GM12865 (cell line): ENCODE data around the gene NDUFA9.

ENCODE experiments used
- DNase-seq: peaks from one replicate; pipeline ENCODE4 v3.0.0; 2010; ENCODE audit warnings: low read depth
- H3K4me3 ChIP-seq: 2 replicates; pipeline ENCODE4 v1.5.1; 2011; ENCODE audit warnings: mild to moderate bottlenecking, low read depth, low read length, control low read depth
- TF ChIP-seq, protein P1 (sequence below): IDR thresholded peaks from 2 replicates; pipeline ENCODE4 v1.5.1; 2011; ENCODE audit warnings: low read length, control low read depth, low read depth, inconsistent platforms; ENCODE audit not compliant: insufficient read depth; ENCODE audit errors: missing control alignments

NDUFA9 gene

DNA sequence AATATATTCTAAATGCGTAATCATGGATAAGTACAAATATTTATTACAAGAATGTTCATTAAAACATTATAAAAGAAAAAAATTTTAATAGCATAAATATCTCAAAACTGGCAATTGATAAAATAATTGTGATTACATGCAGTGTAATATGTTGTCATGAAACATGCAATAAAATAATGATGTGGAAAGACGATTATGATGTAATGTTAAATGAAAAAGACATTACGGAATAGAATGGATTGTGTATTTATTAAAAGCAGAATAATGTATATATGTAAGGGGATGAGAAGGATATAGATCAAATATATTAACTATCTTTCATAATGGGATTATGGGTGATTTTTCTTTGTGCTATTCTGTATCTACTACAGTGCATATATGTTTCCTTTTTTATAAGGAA, 32.8 kb downstream of the NDUFA9 start:
- DNase-seq = no peak
- no peak overlapping the region for H3K4me3 ChIP-seq
- TF ChIP-seq, protein P1, sequence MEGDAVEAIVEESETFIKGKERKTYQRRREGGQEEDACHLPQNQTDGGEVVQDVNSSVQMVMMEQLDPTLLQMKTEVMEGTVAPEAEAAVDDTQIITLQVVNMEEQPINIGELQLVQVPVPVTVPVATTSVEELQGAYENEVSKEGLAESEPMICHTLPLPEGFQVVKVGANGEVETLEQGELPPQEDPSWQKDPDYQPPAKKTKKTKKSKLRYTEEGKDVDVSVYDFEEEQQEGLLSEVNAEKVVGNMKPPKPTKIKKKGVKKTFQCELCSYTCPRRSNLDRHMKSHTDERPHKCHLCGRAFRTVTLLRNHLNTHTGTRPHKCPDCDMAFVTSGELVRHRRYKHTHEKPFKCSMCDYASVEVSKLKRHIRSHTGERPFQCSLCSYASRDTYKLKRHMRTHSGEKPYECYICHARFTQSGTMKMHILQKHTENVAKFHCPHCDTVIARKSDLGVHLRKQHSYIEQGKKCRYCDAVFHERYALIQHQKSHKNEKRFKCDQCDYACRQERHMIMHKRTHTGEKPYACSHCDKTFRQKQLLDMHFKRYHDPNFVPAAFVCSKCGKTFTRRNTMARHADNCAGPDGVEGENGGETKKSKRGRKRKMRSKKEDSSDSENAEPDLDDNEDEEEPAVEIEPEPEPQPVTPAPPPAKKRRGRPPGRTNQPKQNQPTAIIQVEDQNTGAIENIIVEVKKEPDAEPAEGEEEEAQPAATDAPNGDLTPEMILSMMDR = no peak

DNA sequence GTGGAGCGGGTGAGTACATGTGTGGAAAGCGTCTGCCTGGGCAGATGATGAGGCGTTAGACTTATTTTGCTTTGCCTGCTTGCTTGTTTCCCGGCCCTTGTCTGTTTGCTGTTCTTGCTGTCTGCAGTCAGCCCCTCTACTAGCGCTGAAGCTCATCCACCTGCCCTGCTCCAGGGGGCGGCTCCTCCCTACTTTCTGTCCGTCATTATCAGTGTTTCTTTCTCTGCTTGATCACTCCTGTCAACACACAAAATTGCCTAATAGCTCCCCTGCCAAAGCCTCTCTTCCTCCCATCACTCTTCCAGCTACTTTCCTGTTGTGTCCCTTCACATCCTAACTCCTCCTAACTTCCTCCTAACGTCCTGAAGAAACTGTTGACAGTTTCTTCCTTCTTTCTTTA, 36.4 kb downstream of the NDUFA9 start:
- no peak for DNase-seq
- TF ChIP-seq, protein P1 = no peak
- H3K4me3 ChIP-seq = no peak overlapping the region

DNA sequence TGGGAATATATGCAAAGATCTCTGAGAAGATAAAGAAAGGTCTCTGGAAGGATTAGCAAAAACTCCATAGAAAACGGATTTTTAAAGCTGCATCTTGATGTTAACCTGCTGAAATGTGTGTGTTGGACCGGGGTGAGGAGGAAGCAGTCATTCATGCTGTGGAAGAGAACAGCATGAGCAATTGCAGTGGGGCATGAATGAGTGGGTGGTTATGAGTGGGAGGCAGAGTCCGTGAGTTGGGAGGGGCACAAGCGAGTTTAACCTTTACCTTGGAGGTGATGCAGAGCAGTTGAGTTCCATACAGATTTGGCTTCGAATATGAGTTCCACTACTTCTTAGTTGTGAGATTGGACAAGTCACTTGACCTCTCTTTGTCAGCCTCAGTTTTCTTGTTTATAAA, 41.8 kb downstream of the NDUFA9 start:
- no peak overlapping the region for H3K4me3 ChIP-seq
- no peak for DNase-seq
- TF ChIP-seq, protein P1 = no peak
